ENCODE data around the gene TXNIP.

Gene TXNIP

GRCh38 chr1:146010126-146010738 lies 13.9 kb upstream of the TXNIP start:
- DNase-seq: no peak

GRCh38 chr1:146007489-146008133 lies 11.2 kb upstream of the TXNIP start:
- DNase-seq: no peak

- DNase-seq: no peak
Measured at GRCh38 chr1:146001709-146002108, 5.3 kb upstream of the TXNIP start.

- peak; percentile 90 for DNase-seq
Measured at GRCh38 chr1:145999321-146000024, 3.1 kb upstream of the TXNIP start.

GRCh38 chr1:145997718-145998023 lies 1.3 kb upstream of the TXNIP start:
- no peak for DNase-seq

GRCh38 chr1:145997016-145997717 lies 788 bp upstream of the TXNIP start:
- no peak for DNase-seq

GRCh38 chr1:145995964-145996432 lies 381 bp downstream of the TXNIP start:
- DNase-seq: no peak

- DNase-seq: no peak
Measured at GRCh38 chr1:145995148-145995881, 1.1 kb downstream of the TXNIP start.

GRCh38 chr1:145994391-145995120 lies 1.8 kb downstream of the TXNIP start:
- DNase-seq: peak; percentile 17

- no peak for DNase-seq
Measured at GRCh38 chr1:145993618-145994390, 2.6 kb downstream of the TXNIP start.

GRCh38 chr1:145992958-145993617 lies 3.3 kb downstream of the TXNIP start:
- no peak for DNase-seq

GRCh38 chr1:145992502-145992936 lies 3.9 kb downstream of the TXNIP start:
- no peak for DNase-seq

GRCh38 chr1:145991735-145992412 lies 4.5 kb downstream of the TXNIP start:
- peak; percentile 55 for DNase-seq

- peak; percentile 46 for DNase-seq
Measured at GRCh38 chr1:145990249-145990855, 6.0 kb downstream of the TXNIP start.

- DNase-seq: no peak
Measured at GRCh38 chr1:145988773-145989172, 7.6 kb downstream of the TXNIP start.

GRCh38 chr1:145987926-145988325 lies 8.5 kb downstream of the TXNIP start:
- no peak for DNase-seq

GRCh38 chr1:145986551-145986950 lies 9.8 kb downstream of the TXNIP start:
- no peak for DNase-seq

- DNase-seq: peak; percentile 31
Measured at GRCh38 chr1:145985502-145986439, 10.6 kb downstream of the TXNIP start.

GRCh38 chr1:145985129-145985501 lies 11.3 kb downstream of the TXNIP start:
- no peak for DNase-seq

Measured in NCI-H1105 treated with DMSO at 0.1 percent for 48 hours (cell line).